ENCODE measurements around the gene AK5.

DNA sequence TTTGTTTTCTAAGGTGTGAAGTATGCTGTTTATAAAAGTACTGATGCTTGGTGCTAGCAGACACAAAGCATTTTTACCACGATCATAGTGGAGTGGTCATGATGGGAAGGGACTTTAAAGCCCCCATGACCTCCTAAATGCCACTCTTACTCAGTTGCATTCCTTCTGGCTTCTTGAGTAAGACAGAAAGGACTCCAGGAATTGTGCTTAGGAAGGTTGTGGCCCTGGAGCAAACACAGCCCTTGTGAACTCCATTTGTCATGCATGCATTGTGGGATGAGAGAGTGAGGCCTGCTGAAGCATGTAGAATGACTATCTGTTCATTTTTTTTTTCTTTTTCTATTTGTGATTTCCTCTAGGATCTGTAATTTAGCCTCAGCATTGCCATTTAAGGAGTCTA, 34.2 kb downstream of the AK5 start:
- no peak for TF ChIP-seq POLR2A (IDR thresholded peaks at IDR 0.05)
- TF ChIP-seq, protein P1, sequence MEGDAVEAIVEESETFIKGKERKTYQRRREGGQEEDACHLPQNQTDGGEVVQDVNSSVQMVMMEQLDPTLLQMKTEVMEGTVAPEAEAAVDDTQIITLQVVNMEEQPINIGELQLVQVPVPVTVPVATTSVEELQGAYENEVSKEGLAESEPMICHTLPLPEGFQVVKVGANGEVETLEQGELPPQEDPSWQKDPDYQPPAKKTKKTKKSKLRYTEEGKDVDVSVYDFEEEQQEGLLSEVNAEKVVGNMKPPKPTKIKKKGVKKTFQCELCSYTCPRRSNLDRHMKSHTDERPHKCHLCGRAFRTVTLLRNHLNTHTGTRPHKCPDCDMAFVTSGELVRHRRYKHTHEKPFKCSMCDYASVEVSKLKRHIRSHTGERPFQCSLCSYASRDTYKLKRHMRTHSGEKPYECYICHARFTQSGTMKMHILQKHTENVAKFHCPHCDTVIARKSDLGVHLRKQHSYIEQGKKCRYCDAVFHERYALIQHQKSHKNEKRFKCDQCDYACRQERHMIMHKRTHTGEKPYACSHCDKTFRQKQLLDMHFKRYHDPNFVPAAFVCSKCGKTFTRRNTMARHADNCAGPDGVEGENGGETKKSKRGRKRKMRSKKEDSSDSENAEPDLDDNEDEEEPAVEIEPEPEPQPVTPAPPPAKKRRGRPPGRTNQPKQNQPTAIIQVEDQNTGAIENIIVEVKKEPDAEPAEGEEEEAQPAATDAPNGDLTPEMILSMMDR (IDR thresholded peaks at IDR 0.05) = no peak
